Osteoblast (primary cell): ENCODE data around the gene SLC4A8. TPM values are rescaled to one million over a fixed set of nuclear protein-coding genes. Genes with fewer than 3 reads are reported as not detected.

Experiments
- DNase-seq: peaks from one replicate; pipeline ENCODE4 v3.0.0; 2011; ENCODE audit warnings: low spot score, mixed read lengths; ENCODE audit not compliant: insufficient read length; ENCODE audit errors: missing footprints
- H2AFZ ChIP-seq: 2 replicates; pipeline ENCODE4 v1.6.0; 2011; ENCODE audit warnings: mild to moderate bottlenecking, low read length
- H3K27ac ChIP-seq: 2 replicates; pipeline ENCODE4 v1.5.1; 2011; ENCODE audit warnings: mild to moderate bottlenecking, low read depth, low read length, moderate library complexity
- H3K27me3 ChIP-seq: 2 replicates; pipeline ENCODE4 v1.6.0; 2012; ENCODE audit warnings: mild to moderate bottlenecking, control low read depth, inconsistent platforms, low read length, moderate library complexity; ENCODE audit not compliant: insufficient read depth
- H3K36me3 ChIP-seq: 2 replicates; pipeline ENCODE4 v1.5.1; 2011; ENCODE audit warnings: mild to moderate bottlenecking, low read length, control low read depth, moderate library complexity; ENCODE audit not compliant: insufficient read depth
- H3K4me1 ChIP-seq: 2 replicates; pipeline ENCODE4 v1.5.1; 2011; ENCODE audit warnings: mild to moderate bottlenecking, low read length, control low read depth, moderate library complexity; ENCODE audit not compliant: insufficient read depth
- H3K4me2 ChIP-seq: 2 replicates; pipeline ENCODE4 v1.6.0; 2011; ENCODE audit warnings: mild to moderate bottlenecking, low read length; ENCODE audit not compliant: insufficient read depth
- H3K4me3 ChIP-seq: fragments of 200-600 bp; sonication (generic); 3 replicates; pipeline ENCODE4 v1.5.1; 2012; ENCODE audit warnings: mild to moderate bottlenecking, low read length, inconsistent platforms; ENCODE audit not compliant: insufficient read depth
- H3K79me2 ChIP-seq: 2 replicates; pipeline ENCODE4 v1.6.0; 2012; ENCODE audit warnings: mild to moderate bottlenecking, low read length, control low read depth, inconsistent platforms; ENCODE audit not compliant: insufficient read depth
- H3K9me3 ChIP-seq: 2 replicates; pipeline ENCODE4 v1.5.1; 2011; ENCODE audit warnings: low read depth, low read length, control low read depth
- H4K20me1 ChIP-seq: 2 replicates; pipeline ENCODE4 v1.6.0; 2012; ENCODE audit warnings: mild to moderate bottlenecking, low read length, control low read depth; ENCODE audit not compliant: insufficient read depth
- total RNA-seq: library from RNA; depleted of rRNA; stranded (reverse); fragments of >200 nt; gene quantifications from 2 replicates; pipeline ENCODE4 v1.2.3, GENCODE V29; 2012
- TF ChIP-seq, protein P1 (sequence below): IDR thresholded peaks from 2 replicates; pipeline ENCODE4 v1.5.1; 2011; ENCODE audit warnings: mild to moderate bottlenecking, low read depth, low read length, moderate library complexity; ENCODE audit errors: extremely low read depth

SLC4A8 gene
- total RNA-seq, 1 donor, result 2.9 TPM

DNA sequence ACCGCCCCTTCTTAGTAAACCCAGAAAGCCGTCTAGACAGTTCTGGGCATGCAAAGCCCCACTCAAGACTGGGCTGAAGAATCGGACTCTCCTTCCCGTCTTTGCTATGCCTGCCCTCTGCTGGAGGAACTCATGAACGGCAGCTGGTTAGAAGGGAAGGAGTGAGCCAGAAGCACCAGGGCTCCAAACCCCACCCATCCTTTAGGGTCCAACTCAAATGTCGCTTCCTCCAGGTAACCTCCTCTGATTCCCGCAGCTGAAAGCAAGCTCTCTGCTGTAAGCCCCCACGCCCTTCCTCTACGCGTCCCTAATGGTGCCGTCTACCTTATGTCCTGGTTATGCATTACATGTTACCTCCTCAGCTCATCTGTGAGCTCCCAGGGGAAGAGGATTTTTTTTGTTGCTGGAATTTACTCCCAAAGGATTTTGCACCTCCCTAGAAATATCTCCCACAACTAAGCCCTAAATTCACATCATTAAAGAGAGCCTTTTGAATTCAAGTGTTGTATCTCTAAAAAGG is 107.4 kb downstream of the SLC4A8 start:
- Histone ChIP-seq H3K27me3 (no peaks in the 10 kb centered on the region), H4K20me1 (no peaks in the 10 kb centered on the region), H3K4me2 (peak overlapping the region; percentile 53), H3K79me2 (no peaks in the 10 kb centered on the region), H3K4me3 (no peak overlapping the region), H3K4me1 (peaks cover 27% of the 10 kb centered on the region), H2AFZ (peak overlapping the region; percentile 66), H3K9me3 (no peaks in the 10 kb centered on the region), H3K27ac (no peak overlapping the region), H3K36me3 (no peaks in the 10 kb centered on the region)
- TF ChIP-seq, protein P1, sequence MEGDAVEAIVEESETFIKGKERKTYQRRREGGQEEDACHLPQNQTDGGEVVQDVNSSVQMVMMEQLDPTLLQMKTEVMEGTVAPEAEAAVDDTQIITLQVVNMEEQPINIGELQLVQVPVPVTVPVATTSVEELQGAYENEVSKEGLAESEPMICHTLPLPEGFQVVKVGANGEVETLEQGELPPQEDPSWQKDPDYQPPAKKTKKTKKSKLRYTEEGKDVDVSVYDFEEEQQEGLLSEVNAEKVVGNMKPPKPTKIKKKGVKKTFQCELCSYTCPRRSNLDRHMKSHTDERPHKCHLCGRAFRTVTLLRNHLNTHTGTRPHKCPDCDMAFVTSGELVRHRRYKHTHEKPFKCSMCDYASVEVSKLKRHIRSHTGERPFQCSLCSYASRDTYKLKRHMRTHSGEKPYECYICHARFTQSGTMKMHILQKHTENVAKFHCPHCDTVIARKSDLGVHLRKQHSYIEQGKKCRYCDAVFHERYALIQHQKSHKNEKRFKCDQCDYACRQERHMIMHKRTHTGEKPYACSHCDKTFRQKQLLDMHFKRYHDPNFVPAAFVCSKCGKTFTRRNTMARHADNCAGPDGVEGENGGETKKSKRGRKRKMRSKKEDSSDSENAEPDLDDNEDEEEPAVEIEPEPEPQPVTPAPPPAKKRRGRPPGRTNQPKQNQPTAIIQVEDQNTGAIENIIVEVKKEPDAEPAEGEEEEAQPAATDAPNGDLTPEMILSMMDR, result peak; percentile 93
- peak; percentile 80 for DNase-seq

DNA sequence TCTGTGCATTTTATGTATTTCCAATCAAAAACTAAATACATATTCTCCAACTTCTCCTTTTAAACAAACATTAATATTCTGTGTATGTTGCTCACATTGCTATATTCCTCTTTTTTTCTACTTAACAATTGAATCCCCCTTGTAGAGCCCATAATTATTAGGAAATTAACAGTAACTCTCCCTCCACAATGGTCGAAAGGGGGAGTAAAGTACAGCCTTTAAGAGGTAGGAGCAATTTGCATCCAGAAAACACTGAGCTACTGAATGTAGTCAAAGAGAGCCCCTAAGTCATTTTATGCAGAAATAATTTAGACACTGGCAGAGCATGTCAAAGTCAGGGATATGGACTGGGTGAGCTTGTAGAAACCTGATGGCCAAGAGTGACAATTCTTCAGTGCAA is 109.2 kb downstream of the SLC4A8 start:
- TF ChIP-seq, protein P1, result peak; percentile 33
- no peaks in the 10 kb centered on the region for H3K27me3 ChIP-seq
- H3K9me3 ChIP-seq, result no peaks in the 10 kb centered on the region
- H3K4me2 ChIP-seq, result no peak overlapping the region
- no peak overlapping the region for H2AFZ ChIP-seq
- no peak overlapping the region for H3K27ac ChIP-seq
- no peak overlapping the region for H3K4me3 ChIP-seq
- no peaks in the 10 kb centered on the region for H4K20me1 ChIP-seq
- H3K79me2 ChIP-seq, result no peaks in the 10 kb centered on the region
- no peak for DNase-seq
- peaks cover 27% of the 10 kb centered on the region for H3K4me1 ChIP-seq
- no peaks in the 10 kb centered on the region for H3K36me3 ChIP-seq

DNA sequence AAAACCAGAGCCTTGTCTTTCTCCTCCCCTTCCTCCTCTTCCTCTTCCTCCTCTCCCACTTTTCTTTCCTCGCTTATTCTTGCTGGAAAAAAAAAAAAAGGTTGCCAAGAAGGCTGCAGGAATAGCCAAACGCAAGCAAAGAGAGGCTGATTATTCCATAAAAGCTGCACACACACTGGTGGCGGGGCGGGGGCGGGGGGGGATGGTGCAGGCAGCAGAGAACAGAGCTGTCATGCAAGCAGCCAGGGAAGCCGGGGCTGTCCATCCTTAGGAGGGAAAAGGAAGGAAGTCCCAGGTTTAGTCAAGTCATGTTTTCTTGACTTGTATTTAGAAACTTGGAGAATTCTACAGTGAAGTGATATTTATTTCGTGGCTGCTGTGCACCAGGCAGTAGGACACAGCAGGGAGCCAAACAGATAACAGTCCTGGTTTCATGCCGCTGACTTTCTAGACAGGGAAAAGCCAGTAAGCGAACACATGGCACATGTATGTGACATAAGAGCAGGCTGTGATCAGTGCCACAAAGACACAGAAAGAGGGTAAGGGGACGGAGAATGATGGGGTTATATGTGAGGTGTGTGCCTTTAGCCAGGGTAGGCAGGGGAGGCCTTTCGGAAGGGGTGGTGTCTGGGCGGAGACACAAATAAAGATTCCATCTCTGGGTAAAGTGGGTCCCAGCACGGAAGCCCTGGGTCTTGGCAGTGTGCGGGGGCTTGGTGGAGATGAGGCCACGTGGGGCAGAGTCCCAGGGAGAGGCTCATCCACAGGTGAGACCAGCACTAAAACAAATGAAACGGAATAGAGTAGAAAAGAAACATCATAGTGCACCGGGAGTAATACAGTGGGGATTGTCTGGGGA is 109.8 kb downstream of the SLC4A8 start:
- H3K9me3 ChIP-seq, result no peaks in the 10 kb centered on the region

DNA sequence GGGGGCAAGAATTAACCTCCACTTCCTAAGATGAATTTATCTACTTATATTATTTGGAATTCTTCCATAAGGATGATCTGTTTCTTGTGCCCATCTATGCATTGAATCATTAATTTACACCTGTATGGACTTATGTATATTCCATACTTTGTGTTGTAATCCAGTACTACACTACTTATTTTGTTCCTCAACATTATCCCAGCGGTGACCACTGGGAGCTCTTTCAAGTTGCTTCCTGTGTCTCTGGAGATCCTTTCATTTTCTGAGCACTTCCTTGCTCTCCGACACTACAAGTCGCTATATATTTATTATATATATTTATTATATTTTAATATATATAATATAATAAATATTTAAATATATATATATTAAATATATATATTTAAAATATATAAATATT is 111.5 kb downstream of the SLC4A8 start:
- H3K79me2 ChIP-seq, result no peaks in the 10 kb centered on the region
- H3K4me3 ChIP-seq, result no peak overlapping the region
- peaks cover 27% of the 10 kb centered on the region for H3K4me1 ChIP-seq
- H2AFZ ChIP-seq, result no peak overlapping the region
- no peaks in the 10 kb centered on the region for H4K20me1 ChIP-seq
- no peaks in the 10 kb centered on the region for H3K36me3 ChIP-seq
- TF ChIP-seq, protein P1, result peak; percentile 19
- no peak for DNase-seq
- H3K4me2 ChIP-seq, result no peak overlapping the region
- H3K27me3 ChIP-seq, result no peaks in the 10 kb centered on the region
- no peaks in the 10 kb centered on the region for H3K9me3 ChIP-seq
- H3K27ac ChIP-seq, result no peak overlapping the region

More for the DNA sequence above, 109.8 kb downstream of the SLC4A8 start:
- H3K79me2 ChIP-seq, result no peaks in the 10 kb centered on the region
- H3K27ac ChIP-seq, result no peak overlapping the region
- no peak for DNase-seq
- no peaks in the 10 kb centered on the region for H3K36me3 ChIP-seq
- TF ChIP-seq, protein P1, result no peak
- H3K4me1 ChIP-seq, result peaks cover 27% of the 10 kb centered on the region
- H2AFZ ChIP-seq, result no peak overlapping the region
- no peaks in the 10 kb centered on the region for H3K27me3 ChIP-seq
- no peak overlapping the region for H3K4me3 ChIP-seq
- H3K4me2 ChIP-seq, result no peak overlapping the region
- H4K20me1 ChIP-seq, result no peaks in the 10 kb centered on the region
